Measurements from ENCODE around the gene ARHGAP21. TPM values are rescaled to one million over a fixed set of nuclear protein-coding genes. Genes with fewer than 3 reads are reported as not detected.

Gene ARHGAP21
- total RNA-seq, 1 donor from 2014 or later: 27.5 TPM

GRCh38 chr10:24569828-24570657 lies 153.6 kb downstream of the ARHGAP21 start:
- no peak for TF ChIP-seq CTCF (IDR thresholded peaks at IDR 0.05)
- intact Hi-C loops (cut with DNase I): no loop called here

GRCh38 chr10:24569330-24569796 lies 154.3 kb downstream of the ARHGAP21 start:
- no peak for DNase-seq (ENCODE audit: low spot score in 2 of 2)
- intact Hi-C loops (cut with DNase I): no loop called here
- no peak for TF ChIP-seq CTCF (IDR thresholded peaks at IDR 0.05)
- Histone ChIP-seq H3K4me1 (no peaks in the 10 kb centered on the region), H3K27me3 (no peaks in the 10 kb centered on the region), H3K4me3 (no peak overlapping the region), H3K9me3 (no peaks in the 10 kb centered on the region), H3K36me3 (no peaks in the 10 kb centered on the region), H3K27ac (no peak overlapping the region)

More at GRCh38 chr10:24569828-24570657, 153.6 kb downstream of the ARHGAP21 start:
- Histone ChIP-seq H3K9me3 (no peaks in the 10 kb centered on the region), H3K27ac (no peak overlapping the region), H3K27me3 (no peaks in the 10 kb centered on the region), H3K4me3 (no peak overlapping the region), H3K4me1 (no peaks in the 10 kb centered on the region), H3K36me3 (no peaks in the 10 kb centered on the region)
- no peak for DNase-seq (ENCODE audit: low spot score in 2 of 2)

GRCh38 chr10:24568042-24568441 lies 155.6 kb downstream of the ARHGAP21 start:
- DNase-seq (ENCODE audit: low spot score in 2 of 2): no peak
- no peak for TF ChIP-seq CTCF (IDR thresholded peaks at IDR 0.05)
- H3K9me3 ChIP-seq: no peaks in the 10 kb centered on the region
- no peaks in the 10 kb centered on the region for H3K27me3 ChIP-seq
- H3K36me3 ChIP-seq: no peaks in the 10 kb centered on the region
- no peak overlapping the region for H3K27ac ChIP-seq
- H3K4me3 ChIP-seq: no peak overlapping the region
- intact Hi-C loops (cut with DNase I): no loop called here
- no peaks in the 10 kb centered on the region for H3K4me1 ChIP-seq

- DNase-seq (ENCODE audit: low spot score in 2 of 2): no peak
- intact Hi-C loops (cut with DNase I): no loop called here
- no peaks in the 10 kb centered on the region for H3K27me3 ChIP-seq
- TF ChIP-seq CTCF (IDR thresholded peaks at IDR 0.05): no peak
- H3K4me3 ChIP-seq: no peak overlapping the region
- H3K9me3 ChIP-seq: no peaks in the 10 kb centered on the region
- no peak overlapping the region for H3K27ac ChIP-seq
- H3K36me3 ChIP-seq: no peaks in the 10 kb centered on the region
- H3K4me1 ChIP-seq: no peaks in the 10 kb centered on the region
Observed at GRCh38 chr10:24561453-24561852, 162.2 kb downstream of the ARHGAP21 start.

- no peaks in the 10 kb centered on the region for H3K9me3 ChIP-seq
- no peaks in the 10 kb centered on the region for H3K27me3 ChIP-seq
- TF ChIP-seq CTCF (IDR thresholded peaks at IDR 0.05): peak in 2 of 3 experiments; percentile 46 to 51
- no peaks in the 10 kb centered on the region for H3K36me3 ChIP-seq
- peak in 1 of 2 donors; percentile 62 for DNase-seq (ENCODE audit: low spot score in 2 of 2)
- intact Hi-C loops (cut with DNase I): no loop called here
- H3K4me1 ChIP-seq: no peaks in the 10 kb centered on the region
- no peak overlapping the region for H3K4me3 ChIP-seq
- H3K27ac ChIP-seq: no peak overlapping the region
Observed at GRCh38 chr10:24556750-24557742, 166.6 kb downstream of the ARHGAP21 start.

Measured in ascending aorta (tissue), 2 donors.